GM19463 (cell line): ENCODE data around the gene CDX1.
A peak's percentile ranks its signal among the peaks of the same experiment; 100 is the strongest.

Source experiments
- ATAC-seq: cut with Tn5 transposase; IDR thresholded peaks from one replicate; pipeline ENCODE4 v1.9.1; 2021; ENCODE audit warnings: mild to moderate bottlenecking, moderate library complexity; ENCODE audit not compliant: unreplicated experiment

CDX1 gene

DNA sequence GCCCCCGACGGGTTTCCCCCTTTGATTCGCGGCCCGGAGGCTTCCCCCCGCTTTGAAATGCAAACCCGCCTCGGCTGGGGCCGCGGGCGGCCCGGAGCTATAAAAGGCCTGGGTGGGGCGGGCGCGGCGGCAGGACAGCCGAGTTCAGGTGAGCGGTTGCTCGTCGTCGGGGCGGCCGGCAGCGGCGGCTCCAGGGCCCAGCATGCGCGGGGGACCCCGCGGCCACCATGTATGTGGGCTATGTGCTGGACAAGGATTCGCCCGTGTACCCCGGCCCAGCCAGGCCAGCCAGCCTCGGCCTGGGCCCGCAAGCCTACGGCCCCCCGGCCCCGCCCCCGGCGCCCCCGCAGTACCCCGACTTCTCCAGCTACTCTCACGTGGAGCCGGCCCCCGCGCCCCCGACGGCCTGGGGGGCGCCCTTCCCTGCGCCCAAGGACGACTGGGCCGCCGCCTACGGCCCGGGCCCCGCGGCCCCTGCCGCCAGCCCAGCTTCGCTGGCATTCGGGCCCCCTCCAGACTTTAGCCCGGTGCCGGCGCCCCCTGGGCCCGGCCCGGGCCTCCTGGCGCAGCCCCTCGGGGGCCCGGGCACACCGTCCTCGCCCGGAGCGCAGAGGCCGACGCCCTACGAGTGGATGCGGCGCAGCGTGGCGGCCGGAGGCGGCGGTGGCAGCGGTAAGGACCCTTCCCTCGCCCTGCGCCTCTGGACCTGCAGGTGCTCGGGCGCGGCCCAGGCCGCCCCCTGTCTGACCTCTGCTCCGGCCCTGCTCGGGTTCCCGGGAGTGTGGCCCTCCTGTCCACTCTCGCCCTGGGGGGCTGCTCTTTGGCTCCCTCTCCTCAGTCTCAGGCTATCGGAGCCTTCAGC lies at the start of gene CDX1:
Gene CDX1 (plus strand): TSS at position 129 of the 862 bp plus-strand sequence. CDS start 99 bp downstream, at position 228.
- ATAC-seq, result no peak

DNA sequence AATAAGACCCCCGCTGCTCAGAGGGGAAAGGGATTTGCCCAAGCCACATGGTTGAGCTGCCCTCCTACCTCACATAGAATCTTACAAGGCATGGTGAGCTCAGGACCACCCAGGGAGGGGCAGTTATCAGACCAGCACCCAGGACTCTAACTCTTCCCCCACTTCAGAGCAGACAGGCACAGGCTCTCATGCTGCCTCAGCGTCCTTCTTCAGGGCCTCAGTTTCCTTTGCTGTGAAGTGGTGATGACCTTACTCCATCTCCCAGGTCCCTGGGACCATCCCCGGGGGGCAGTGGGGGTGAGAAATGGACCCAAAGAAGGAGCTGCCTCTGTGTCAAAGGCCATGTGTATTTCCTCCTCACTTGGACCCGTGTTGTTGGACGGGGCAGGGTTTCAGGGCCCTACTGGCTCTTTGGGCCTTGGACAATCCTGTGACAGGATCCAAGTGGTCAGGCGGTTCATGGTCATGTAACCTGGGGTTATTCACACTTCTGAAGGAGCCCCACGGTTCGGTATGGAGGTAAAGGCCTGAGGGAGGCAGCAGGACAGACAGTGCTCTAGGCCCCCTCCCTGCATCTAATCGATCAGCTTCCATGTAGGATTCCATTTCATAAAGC lies 48.5 kb upstream of the CDX1 start:
- ATAC-seq, result no peak

DNA sequence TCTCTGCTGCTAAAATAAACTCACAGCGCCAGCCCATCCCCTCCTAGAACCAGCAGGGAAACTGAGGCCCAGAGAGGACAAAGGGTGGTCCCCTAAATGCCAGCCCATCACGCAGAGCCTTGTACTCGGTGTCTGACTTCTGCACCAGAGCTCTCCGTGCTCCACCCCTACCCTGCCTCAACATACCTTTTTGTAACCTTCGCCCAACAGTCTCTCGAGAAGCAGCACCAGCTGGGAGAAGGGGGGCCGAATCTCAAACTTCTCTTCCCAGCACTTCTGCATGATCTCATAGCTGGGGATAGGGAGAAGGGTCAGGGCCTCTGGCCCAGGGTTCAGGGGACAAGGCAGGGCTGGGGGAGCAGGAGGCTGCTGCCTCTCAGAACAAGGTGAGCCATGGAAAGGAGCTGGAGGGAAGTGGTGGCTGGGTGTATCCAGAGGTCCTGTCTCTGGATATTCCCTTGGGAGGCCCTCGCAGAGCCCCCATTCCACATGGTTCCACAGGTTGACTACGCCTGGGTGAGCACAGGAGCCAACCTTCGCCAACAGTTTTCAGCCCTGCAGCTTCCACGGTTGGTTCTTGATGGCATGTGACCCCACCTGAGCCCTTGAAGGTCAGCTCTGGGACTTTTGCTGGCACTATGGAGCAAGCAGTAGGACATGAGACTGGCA lies 47.9 kb upstream of the CDX1 start:
- ATAC-seq, result no peak

DNA sequence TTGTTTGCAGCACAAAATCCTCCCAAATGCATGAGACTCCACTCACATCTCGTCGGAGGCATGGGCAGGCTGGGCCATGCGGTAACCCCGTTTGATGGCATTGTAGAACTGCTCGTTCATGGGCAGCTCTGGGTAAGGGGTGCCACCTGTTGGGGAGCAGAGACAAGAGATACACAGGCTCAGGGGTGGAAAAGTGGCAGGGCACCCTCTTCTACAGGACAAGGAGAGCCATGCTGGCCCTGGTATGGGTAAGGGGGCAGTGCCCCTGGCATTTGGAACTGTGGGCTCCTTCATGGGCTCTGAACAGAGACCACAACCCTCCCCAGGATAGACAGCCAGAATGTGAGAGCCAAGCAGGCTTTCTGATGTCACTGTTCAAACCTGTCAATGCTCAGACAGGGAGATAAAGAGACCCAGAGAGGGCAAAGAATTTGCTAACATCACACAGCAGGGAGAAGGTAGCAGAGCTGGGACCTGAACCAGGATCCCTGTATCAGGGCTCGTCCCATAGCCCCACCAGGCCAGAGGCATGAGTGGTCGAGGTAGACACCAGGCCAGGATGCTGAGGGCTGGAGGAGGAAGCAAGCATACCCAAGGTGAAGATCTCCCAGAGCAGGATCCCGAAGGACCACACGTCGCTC lies 47.0 kb upstream of the CDX1 start:
- no peak for ATAC-seq

DNA sequence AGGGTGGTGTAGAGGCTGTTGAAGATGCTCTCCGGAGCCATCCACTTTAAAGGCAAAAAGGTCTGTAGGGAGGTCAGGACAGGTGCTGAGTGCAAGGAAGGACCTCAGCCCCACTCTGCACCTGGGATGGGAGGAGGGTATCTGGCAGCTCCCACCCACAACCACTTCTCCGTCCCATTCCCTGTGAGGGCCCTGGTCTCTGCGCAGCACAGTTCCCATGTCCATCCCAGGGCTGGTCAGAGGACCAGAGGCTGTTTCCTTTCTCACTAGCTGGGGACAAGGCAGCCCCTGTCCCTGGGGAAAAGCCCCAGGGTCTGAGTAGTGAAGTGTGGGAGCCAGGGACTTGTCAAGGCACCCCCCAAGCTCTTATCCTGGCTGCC lies 46.5 kb upstream of the CDX1 start:
- ATAC-seq, result no peak

DNA sequence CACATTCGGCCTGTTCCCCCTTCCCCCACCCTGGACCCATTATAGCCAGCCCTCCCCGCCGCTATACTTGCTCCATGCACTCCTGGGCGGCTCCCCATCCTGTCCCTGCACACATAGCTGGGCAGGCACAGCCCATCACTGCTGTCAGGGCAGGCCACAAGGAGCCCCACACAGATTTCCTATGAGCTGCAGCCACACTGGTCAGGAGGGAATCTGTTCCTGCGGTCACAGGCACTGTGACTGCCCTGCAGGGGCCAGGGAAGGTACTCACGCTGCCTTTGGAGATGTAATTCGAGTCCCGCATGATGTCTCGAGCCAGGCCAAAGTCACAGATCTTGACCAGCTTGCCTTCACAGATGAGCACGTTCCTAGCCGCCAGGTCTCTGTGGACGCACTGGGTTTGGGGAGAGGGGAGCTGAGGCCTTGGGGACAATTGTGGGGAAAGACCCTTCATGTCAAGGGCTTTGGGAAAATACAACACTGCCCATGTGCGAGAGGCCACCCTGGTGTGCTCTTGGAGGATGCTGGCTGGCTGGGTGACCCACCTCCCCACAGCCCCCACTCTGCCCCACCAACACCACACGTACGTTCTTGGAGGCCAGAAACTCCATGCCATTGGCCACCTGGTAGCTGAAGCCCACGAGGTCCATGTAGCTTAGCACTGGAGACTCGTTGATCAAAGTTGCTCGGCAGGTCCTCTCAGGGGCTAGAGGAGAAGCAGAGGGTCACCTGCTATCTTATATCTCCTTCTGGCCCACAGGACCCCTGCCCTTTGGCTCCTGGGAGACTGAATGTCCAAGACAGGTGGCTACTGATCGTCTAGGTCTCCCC lies 45.7 kb upstream of the CDX1 start:
- no peak for ATAC-seq

DNA sequence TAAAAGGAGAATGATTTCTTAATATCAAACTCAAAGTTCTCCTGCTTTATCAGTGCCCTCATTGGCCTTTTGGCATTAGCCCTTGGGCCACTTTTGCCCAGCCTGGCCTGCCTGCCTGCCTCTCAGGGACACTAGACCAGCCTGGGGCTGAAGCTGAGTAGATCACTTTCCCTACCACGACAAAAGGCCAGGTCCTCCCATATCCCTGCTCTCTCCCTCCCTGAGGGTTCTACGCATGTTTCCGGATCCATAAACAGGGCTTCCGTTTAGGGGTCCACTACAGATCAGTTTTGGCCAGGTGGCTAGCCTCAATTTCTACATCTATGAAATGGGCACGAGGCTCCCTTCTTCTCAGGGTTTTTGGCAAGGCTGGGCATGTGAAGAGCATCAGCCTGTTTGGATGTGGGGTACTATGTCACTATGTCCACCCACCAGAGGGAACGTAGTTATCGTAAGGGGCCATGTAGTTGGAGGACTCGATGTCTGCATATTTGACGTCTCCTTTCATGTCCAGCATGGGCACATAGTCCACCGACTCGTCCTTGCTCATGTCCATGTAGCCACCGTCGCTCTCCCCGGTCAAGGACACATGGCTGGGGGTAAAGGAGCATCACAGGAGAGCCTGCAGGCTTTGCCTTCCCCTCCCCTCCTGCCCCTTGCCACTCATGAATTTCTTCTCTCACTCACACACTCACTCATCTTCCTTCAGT lies 45.0 kb upstream of the CDX1 start:
- ATAC-seq, result no peak

DNA sequence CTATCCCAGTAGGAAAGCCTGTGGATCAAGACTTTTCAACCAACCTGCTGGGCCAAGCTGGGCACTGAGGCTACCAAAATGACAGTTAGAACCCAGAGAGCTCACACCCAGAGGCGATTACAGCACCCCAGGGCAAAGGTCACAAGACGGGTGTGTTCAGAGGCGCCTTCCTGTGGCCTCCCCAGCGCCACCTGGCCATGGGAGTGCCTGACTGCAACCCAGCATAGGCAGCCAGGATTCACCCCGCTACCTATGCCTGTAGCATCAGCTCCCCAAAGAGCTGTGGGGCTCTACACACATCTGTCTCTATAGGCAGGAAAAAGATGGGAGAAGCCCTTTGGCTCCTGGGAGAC lies 44.4 kb upstream of the CDX1 start:
- peak; percentile 93 for ATAC-seq

DNA sequence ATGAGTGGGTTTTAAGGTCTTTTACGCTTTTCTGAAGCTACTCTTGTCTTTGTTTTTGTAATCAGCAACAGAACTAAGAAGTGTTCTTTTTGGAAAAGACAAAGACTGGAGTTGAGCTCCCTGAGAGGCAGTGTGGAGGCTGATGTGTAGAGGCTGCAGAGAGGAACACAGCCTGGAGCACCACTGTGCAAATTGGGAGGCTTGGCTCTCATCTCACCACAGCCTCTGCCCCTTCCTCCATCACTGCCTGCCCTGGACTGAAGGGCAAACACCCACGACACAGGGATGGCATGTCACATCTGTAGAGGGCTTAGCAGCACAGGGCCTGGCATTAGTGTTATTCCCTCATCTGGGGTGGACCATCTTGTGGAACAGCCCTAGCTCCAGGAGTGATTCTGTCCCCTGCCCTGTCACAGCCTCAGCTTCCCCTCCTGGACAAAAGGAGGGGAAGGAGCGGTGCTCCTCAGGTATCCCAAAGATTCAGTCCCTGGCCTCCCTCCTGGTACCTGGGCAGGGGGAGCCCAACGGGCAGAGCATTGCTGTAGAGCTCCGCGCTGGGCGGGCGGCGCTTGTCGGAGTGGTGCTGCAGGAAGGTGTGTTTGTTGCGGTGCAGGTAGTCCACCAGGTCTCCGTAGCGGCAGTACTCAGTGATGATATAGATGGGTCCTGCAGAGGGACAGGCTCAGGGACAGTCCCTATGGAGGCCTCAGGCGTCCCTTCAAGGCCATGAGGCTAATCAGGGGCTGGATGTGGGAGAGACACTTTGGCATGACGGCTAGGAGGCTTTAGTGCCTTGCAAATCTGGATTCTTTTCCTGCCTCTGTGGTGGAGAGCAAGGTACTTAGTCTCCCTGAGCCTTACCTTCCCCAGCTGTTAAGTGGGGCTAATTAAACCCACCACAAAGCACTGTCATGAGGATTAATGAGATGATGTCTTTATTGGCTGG lies 43.8 kb upstream of the CDX1 start:
- no peak for ATAC-seq

DNA sequence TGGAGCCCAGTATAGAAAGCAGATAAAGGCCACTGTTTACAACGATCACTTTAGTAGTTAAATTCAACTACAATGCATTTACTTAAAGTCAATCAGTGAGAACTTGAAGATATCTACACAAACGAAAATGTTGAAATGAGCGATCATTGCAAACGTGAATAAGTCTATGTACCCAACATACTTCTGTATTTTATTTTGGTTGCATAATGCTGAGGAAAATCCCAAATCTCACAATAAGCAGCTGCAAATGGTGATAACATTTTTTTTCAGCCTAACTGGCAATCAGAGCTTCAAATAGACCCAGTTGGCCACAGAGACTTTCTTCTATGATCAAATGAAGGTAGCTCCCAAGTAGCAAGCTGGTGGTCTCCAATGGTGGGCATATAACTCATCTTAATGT lies 43.0 kb upstream of the CDX1 start:
- ATAC-seq, result no peak

DNA sequence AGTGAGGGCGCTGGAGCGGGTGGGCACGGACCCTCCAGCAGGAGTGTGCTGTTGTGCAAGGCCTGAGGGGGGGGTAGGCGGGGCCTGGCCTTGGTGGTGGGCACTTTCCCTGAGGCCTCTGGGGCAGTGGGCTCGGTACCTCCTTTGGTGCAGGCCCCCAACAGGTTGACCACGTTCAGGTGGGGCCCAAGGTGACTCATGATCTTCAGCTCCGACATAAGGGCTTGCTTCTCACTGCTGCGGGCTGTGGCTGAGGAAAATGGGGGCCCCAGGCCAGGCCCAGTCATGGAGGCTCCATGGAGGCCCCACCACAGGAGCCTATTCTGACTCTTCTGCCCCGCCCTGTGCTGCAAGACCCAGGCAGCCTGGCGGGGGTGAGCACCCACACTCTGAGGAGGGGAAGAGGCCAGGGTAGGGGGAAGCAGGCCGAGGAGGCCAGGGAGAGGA lies 42.4 kb upstream of the CDX1 start:
- no peak for ATAC-seq

DNA sequence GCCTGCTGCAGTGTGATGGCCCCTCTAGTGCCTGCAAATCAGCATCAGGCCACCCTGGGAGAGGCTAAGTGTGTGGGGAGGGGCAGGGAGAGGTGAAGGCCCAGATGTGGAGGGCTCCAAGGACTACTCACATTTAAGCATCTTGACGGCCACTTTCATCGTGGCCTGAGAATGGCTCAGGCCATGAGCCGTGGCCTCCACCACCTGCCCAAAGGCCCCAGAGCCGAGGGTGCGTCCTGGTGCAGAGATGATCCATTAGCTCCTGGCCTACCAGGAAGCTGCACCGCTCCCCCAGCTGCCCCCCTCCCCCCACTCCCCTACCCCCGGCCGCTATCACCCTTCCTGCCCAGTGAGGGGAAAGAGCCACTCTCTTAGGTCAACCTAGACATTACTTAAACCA lies 42.0 kb upstream of the CDX1 start:
- no peak for ATAC-seq

DNA sequence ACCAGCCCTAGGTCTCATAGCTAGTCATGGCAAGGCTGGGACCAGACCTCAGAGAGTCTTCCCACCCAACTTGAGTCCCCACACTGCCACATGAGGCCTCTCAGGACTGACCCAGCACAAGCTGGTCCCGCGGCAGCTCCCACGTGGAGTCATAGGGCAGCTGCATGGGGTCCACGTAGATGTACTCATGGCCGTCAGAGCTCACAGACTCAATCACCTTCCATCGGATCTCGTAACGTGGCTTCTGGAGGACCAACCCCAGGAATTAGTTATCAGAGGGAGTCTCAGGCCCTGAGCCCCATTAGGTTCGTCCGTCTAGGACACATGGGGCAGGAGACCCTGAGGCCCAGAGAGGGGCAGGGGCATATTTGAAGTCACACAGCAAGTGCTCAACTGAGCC lies 41.2 kb upstream of the CDX1 start:
- ATAC-seq, result no peak

DNA sequence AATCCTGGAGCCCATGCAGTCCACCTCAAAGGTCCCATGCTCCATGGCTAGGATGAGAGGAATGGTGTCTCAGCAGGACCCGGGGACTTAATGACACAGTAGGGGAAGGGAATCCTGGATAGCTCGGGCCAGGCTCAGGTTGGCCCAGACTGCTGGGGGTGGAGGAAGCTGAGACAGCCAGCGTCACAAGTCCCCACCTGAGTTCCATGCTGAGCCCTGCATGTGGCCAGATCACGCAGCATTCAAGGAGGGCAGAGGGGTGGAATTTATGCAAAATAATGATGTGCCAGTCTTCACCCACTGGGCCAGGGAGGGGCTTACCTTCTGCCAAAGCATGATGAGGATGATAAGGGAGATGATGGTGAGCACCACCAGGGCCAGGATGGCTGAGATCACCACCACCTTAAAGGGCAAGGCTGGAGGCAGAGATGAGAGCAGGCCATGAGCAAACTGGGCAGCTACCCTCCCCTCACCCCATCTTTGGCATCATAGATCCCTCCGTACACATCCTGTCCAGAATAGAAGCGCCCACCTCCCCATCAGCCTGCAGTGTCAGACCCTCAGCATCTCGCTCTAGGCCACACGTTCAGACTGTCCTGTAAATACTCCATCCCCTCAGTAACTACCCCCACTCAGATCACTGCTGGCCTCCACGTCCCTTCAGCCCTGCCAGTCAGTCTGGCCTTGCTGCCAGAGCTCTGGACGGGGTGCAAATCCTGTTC lies 40.2 kb upstream of the CDX1 start:
- no peak for ATAC-seq

DNA sequence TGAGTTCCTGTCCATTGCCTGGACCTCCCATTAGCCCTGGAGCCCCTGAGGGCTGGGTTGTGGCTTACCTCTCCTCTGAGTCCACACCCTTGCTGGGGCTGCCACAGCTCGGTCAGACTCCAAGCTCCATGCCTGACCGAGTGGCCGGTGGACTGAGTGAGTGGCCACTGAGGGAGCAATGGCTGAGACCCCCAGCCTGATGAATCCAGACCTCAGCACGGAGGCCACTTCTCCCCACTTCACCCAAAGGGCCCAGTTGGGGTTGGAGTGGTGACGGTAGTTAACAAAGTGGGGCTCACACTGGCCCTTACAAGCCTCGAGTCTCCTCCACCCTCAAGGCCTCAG lies 39.7 kb upstream of the CDX1 start:
- ATAC-seq, result no peak

DNA sequence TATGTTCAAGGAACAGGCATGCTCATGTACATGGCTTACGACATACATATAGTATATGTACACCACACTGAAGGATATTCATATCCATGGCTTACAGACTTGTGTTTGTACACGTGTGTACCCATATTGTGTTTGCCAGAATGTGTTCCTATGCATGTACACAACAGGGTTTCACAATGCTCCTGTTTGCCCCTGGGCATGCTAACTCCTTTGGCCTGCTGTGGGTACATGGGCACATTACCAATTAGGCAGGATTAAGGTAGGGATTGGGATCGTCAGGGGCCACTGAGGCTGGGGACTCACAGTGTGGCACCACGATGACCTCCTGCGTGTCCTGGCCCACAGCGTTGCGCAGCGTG lies 37.1 kb upstream of the CDX1 start:
- no peak for ATAC-seq

DNA sequence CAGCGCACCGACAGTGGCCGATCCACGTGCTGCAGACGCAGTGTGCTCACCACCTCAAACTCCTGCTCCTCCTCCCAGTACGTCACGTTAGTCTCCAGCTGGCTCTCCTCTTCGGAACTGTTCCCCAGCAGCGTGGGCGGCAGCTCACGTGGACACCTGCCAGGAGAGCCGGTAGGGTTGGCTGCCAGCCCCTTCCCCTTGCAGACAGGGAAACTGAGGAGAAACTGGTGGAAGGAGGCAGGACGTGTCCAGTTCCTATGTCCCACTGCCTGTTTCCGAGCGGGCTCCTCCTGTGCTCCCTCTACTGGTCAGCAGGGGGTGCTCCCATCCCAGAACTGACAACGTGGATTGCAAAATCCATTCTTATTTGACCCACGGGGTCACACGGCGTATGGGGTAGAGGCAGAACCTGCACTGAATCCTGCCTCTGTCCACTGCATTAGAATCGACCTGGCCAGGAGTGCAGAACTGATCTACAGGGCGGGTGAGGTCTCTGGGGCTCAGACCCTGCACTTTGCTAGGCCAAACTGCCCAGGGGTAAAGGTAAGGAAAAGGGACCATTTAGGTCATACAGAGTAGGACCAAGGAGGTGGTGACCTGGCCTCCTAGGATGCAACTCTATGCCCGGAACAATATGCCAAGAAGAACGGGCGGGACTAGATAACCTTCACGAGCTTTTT lies 36.6 kb upstream of the CDX1 start:
- peak; percentile 62 for ATAC-seq

DNA sequence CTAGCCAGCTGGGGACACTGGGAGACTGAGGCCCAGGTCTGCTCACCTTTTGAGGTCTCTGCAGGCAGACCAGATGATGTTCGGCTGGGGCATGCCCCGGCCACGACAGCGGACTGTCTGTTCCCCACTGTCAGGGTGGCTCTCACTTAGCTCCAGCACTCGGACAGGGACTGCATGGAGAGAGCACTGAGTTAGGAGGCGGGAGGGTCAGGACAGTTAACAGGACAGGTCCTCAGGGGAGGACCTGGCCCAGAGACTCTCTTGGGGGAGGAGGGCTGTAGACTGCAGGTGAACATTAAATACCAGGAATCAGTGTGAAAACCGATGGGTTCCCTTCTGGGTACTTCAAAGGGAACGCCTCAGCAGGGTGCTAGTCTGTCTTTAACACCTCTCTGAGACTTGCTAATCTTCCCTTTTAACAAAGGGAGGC lies 36.1 kb upstream of the CDX1 start:
- ATAC-seq, result no peak
